ENCODE data around the gene CFD.
"Not testable (repeated sequence)": the region's sequence is repeated elsewhere in the genome, so short reads cannot be mapped to it uniquely, and the experiment has no call there.

CFD gene

DNA sequence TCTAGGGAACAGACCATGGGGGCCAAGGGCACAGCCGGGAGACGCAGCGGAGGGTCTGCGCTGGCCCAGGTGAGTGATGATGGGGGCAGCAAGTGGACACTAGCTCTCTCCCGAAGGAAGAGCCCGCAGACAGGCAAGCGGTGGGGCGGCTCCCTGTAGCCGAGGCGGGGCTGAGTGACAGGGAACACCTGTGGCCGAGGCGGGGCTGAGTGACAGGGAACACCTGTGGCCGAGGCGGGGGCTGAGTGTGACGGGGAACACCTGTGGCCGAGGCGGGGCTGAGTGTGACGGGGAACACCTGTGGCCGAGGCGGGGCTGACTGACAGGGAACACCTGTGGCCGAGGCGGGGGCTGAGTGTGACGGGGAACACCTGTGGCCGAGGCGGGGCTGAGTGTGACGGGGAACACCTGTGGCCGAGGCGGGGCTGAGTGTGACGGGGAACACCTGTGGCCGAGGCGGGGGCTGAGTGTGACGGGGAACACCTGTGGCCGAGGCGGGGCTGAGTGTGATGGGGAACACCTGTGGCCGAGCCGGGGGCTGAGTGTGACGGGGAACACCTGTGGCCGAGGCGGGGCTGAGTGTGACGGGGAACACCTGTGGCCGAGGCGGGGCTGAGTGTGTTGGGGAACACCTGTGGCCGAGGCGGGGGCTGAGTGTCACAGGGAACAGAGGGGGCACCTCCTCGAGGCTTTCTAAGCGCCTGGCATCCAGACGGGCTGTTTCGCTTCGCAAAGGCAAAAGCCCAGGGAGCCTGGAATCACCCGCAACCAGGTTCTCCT is 32.1 kb downstream of the CFD start:
- H3K27ac Mint-ChIP-seq: peak overlapping the region; percentile 80
- H3K4me1 Mint-ChIP-seq: peaks cover 18 to 38% of the 10 kb centered on the region in 2 donors
- not testable (repeated sequence) for DNase-seq

GRCh38 chr19:892243-892893 is 32.9 kb downstream of the CFD start:
- H3K36me3 Mint-ChIP-seq: peaks cover 20 to 30% of the 10 kb centered on the region in 2 donors
- H3K4me1 Mint-ChIP-seq: peaks cover 18 to 40% of the 10 kb centered on the region in 2 donors
- peak overlapping the region; percentile 97 for H3K27ac Mint-ChIP-seq
- H3K9me3 Mint-ChIP-seq: no peaks in the 10 kb centered on the region
- ATAC-seq (replicated peaks) (peak; percentile 28 to 41), DNase-seq (no peak)
- H3K4me3 Mint-ChIP-seq: peak overlapping the region; percentile 89 to 95
- no peaks in the 10 kb centered on the region for H3K27me3 Mint-ChIP-seq

More for the DNA sequence above, 32.1 kb downstream of the CFD start:
- not testable (repeated sequence) for ATAC-seq (replicated peaks); H3K9me3 Mint-ChIP-seq; H3K27me3 Mint-ChIP-seq
- Mint-ChIP-seq H3K36me3 (peaks cover 18 to 27% of the 10 kb centered on the region in 2 donors), H3K4me3 (peak overlapping the region; percentile 89 to 95)

GRCh38 chr19:892894-893689 is 33.6 kb downstream of the CFD start, which contains the start of the genes MED16 and RNU6-9:
Gene MED16 (minus strand): TSS chr19:893187. CDS start chr19:891131, 2,056 bp downstream.
Gene RNU6-9 (plus strand): TSS chr19:893484.
- peak; percentile 95 for ATAC-seq (replicated peaks)
- Mint-ChIP-seq H3K36me3 (peaks cover 26 to 31% of the 10 kb centered on the region in 2 donors), H3K27me3 (no peaks in the 10 kb centered on the region), H3K9me3 (no peaks in the 10 kb centered on the region), H3K4me1 (peaks cover 18 to 40% of the 10 kb centered on the region in 2 donors), H3K27ac (peak within 1 kb of the TSS; percentile 100), H3K4me3 (peak within 1 kb of the TSS; percentile 93 to 95)
- peak; percentile 86 for DNase-seq

- Mint-ChIP-seq H3K9me3 (no peaks in the 10 kb centered on the region), H3K27me3 (no peaks in the 10 kb centered on the region), H3K4me3 (no peak overlapping the region), H3K36me3 (peaks cover 29 to 39% of the 10 kb centered on the region in 2 donors), H3K4me1 (peaks cover 17 to 36% of the 10 kb centered on the region in 2 donors), H3K27ac (no peak overlapping the region)
- no peak for ATAC-seq (replicated peaks)
- DNase-seq: no peak
These were observed 37.0 kb downstream of the CFD start for GRCh38 chr19:896434-896833.

DNA sequence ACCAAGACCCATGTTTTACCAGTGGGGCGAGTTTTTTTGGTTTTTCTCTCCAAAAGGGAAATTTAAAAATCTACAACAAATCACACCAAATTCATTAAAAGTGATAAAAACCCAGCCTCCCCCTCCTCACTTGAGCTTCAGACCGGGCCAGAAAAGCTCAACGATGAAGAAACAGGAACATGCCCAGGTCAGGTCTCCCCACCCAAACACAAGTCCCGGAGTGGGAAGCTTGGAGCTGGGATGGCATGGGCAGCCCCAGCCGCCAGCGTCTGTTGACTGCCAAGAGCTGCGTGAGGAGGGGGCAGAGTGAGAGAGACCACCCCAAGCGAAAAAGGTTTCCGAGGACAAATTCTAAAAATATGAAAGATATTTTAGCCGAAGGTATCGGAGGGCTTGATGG is 37.5 kb downstream of the CFD start:
- DNase-seq: no peak
- H3K36me3 Mint-ChIP-seq: peaks cover 29 to 41% of the 10 kb centered on the region in 2 donors
- H3K27me3 Mint-ChIP-seq: no peaks in the 10 kb centered on the region
- ATAC-seq (replicated peaks): no peak
- H3K27ac Mint-ChIP-seq: no peak overlapping the region
- H3K9me3 Mint-ChIP-seq: no peaks in the 10 kb centered on the region
- H3K4me1 Mint-ChIP-seq: peaks cover 17 to 33% of the 10 kb centered on the region in 2 donors
- H3K4me3 Mint-ChIP-seq: no peak overlapping the region

- DNase-seq (no peak), ATAC-seq (replicated peaks) (no peak)
- Mint-ChIP-seq H3K9me3 (no peaks in the 10 kb centered on the region), H3K27me3 (no peaks in the 10 kb centered on the region), H3K36me3 (peaks cover 25 to 43% of the 10 kb centered on the region in 2 donors), H3K4me3 (no peak overlapping the region), H3K4me1 (peaks cover 14 to 29% of the 10 kb centered on the region in 2 donors), H3K27ac (no peak overlapping the region)
These were observed 38.1 kb downstream of the CFD start for GRCh38 chr19:897442-898039.

GRCh38 chr19:898663-899062 is 39.2 kb downstream of the CFD start:
- peak overlapping the region; percentile 69 for H3K27ac Mint-ChIP-seq
- no peaks in the 10 kb centered on the region for H3K27me3 Mint-ChIP-seq
- DNase-seq (no peak), ATAC-seq (replicated peaks) (peak in 1 of 2 donors; percentile 36)
- H3K4me1 Mint-ChIP-seq: peaks cover 10 to 21% of the 10 kb centered on the region in 2 donors
- H3K4me3 Mint-ChIP-seq: no peak overlapping the region
- H3K36me3 Mint-ChIP-seq: peaks cover 23 to 39% of the 10 kb centered on the region in 2 donors
- H3K9me3 Mint-ChIP-seq: no peaks in the 10 kb centered on the region

DNA sequence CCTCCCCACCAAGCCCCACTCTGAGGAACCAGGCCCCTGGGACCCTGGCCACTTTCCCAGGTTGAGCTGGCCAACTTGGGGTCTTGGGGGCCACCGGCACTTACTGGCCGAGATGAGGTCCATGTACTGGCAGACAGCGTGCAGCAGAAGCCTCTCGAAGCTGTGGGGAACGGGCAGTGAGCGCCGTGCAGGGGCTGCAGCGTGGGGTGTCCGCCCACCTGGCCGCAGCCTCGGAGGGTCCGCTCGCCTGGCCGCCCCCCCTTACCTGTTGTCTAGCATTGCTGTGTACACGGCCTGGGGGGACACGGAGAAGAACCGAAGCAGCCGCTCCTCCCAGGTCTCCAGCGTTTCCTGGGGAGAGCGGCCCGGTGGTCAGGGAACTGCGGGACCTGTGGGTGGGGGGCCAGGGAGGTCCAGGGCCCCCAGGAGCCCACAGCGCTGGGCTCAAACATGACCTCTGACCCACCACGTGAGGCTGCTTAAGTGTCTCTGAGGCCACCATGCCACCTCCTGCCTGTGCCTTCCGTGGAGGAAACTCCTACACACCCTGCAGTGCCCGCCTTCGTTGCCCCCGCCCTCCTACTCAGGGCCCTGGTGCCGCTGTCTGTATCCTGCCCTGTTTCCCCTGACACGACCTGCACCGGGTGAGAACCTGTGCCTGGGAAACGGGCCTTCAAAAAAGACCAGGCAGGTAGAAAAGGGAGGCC is 40.0 kb downstream of the CFD start:
- H3K27me3 Mint-ChIP-seq: no peaks in the 10 kb centered on the region
- DNase-seq (no peak), ATAC-seq (replicated peaks) (no peak)
- H3K4me3 Mint-ChIP-seq: no peak overlapping the region
- peaks cover 15 to 23% of the 10 kb centered on the region in 2 donors for H3K4me1 Mint-ChIP-seq
- no peaks in the 10 kb centered on the region for H3K9me3 Mint-ChIP-seq
- H3K27ac Mint-ChIP-seq: no peak overlapping the region
- H3K36me3 Mint-ChIP-seq: peaks cover 28 to 44% of the 10 kb centered on the region in 2 donors

DNA sequence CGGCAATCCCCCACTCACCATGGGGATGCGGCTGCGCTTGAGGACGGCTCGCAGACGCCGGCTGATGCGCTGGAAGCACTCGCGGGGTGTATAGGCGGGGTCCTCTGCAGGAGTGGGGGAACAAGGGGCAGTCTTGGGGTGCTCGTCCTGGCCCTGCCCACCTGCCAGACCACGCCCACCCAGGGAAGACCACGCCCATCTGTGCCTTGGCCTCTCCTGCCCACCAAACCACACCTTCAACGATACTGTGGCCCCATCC is 40.5 kb downstream of the CFD start:
- no peak overlapping the region for H3K4me3 Mint-ChIP-seq
- ATAC-seq (replicated peaks): no peak
- peaks cover 15 to 24% of the 10 kb centered on the region in 2 donors for H3K4me1 Mint-ChIP-seq
- no peaks in the 10 kb centered on the region for H3K27me3 Mint-ChIP-seq
- H3K36me3 Mint-ChIP-seq: peaks cover 29 to 45% of the 10 kb centered on the region in 2 donors
- DNase-seq: no peak
- H3K9me3 Mint-ChIP-seq: no peaks in the 10 kb centered on the region
- H3K27ac Mint-ChIP-seq: no peak overlapping the region

GRCh38 chr19:900302-901111 is 41.0 kb downstream of the CFD start:
- Mint-ChIP-seq H3K27ac (no peak overlapping the region), H3K4me1 (peaks cover 13 to 24% of the 10 kb centered on the region in 2 donors), H3K4me3 (no peak overlapping the region), H3K9me3 (no peaks in the 10 kb centered on the region), H3K27me3 (no peaks in the 10 kb centered on the region), H3K36me3 (peaks cover 29 to 46% of the 10 kb centered on the region in 2 donors)
- DNase-seq (no peak), ATAC-seq (replicated peaks) (peak; percentile 34 to 41)

DNA sequence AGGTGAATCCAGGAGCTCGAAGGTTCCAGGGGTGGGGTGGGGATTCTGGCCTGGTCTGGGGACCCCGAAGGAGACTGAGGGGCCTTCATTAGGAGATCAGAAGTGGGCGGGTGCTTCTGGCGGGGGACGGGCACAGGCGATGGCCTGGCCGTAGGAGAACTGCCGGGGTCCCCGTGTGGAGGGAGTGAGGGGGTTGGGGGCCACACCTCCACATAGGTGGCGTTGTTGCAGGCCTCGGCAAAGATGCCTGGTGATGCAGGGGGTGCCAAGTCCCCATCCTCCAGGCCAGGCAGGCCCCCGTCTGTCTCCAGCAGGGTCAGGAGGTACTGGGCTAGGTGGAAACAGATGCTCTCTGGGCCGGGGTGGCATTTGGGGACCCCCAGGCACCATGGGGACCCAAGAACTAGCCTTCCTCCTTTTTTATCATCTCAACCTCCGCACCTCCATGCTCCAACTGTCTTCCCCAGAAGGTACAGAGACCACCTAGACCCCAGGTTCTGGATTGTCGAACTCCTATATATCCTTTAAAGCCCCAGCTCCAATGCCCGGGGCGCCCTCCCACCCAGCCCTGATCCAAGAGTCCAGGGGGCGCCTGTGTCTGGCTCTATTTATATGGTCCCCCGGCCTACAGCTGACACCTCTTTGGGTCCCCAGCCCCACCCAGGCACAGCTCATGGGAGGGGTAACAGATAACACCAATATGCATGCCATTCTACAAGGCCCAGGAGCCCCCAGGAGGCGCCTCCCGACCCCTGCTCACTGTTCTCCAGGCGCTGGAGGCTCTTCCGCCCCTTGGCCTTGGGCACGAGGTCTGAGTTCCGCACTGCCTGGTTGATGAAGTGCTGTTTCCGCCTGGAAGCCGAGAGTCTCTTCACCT is 42.0 kb downstream of the CFD start:
- H3K4me1 Mint-ChIP-seq: peaks cover 14 to 28% of the 10 kb centered on the region in 2 donors
- H3K4me3 Mint-ChIP-seq: no peak overlapping the region
- ATAC-seq (replicated peaks) (no peak), DNase-seq (no peak)
- peaks cover 24 to 46% of the 10 kb centered on the region in 2 donors for H3K36me3 Mint-ChIP-seq
- H3K27me3 Mint-ChIP-seq: no peaks in the 10 kb centered on the region
- H3K9me3 Mint-ChIP-seq: no peaks in the 10 kb centered on the region
- peak overlapping the region; percentile 31 for H3K27ac Mint-ChIP-seq

DNA sequence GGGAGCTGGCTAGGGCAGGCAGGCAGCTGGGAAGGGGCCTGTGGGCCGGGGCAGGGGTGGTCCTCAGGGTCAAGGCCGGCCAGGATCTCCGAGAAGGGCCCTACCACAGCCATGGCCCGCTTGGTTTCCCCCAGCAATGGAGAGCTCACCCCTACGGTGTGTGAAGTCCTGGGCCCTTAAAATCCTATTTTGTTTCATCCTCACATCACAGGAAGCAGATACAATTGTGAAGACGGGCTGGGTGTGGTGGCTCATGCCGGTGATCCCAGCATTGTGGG is 42.6 kb downstream of the CFD start:
- Mint-ChIP-seq H3K27ac (peak overlapping the region; percentile 31), H3K27me3 (no peaks in the 10 kb centered on the region), H3K4me1 (peaks cover 17 to 30% of the 10 kb centered on the region in 2 donors), H3K4me3 (no peak overlapping the region), H3K36me3 (peaks cover 23 to 41% of the 10 kb centered on the region in 2 donors), H3K9me3 (no peaks in the 10 kb centered on the region)
- DNase-seq: no peak
- ATAC-seq (replicated peaks): no peak

All from stimulated activated naive B cell treated with anti-CD40 and anti-IgM and Interleukin-4, amounts not matched to agents 10 μg/mL and 1 μg/mL and 100 μg/mL, for 72 hours (primary cell).